Left ventricle myocardium inferior (tissue), 1 donor: ENCODE measurements around the gene PLAC1. TPM values are rescaled to one million over a fixed set of nuclear protein-coding genes. Genes with fewer than 3 reads are reported as not detected.

Experiments used
- DNase-seq: peaks from one replicate; pipeline ENCODE4 v3.0.0-alpha.2; 2020
- H3K27ac ChIP-seq: fragments of 200-600 bp; replicated peaks from 2 replicates; pipeline ENCODE4 v1.8.0; 2021
- H3K27me3 ChIP-seq: fragments of 200-600 bp; 2 replicates; pipeline ENCODE4 v1.8.0; 2021; ENCODE audit warnings: low read depth
- H3K36me3 ChIP-seq: fragments of 200-600 bp; 2 replicates; pipeline ENCODE4 v1.8.0; 2021
- H3K4me1 ChIP-seq: fragments of 200-600 bp; 2 replicates; pipeline ENCODE4 v1.8.0; 2021
- H3K4me3 ChIP-seq: fragments of 200-600 bp; 2 replicates; pipeline ENCODE4 v1.8.0; 2021; ENCODE audit warnings: mild to moderate bottlenecking, moderate library complexity
- H3K9me3 ChIP-seq: fragments of 200-600 bp; replicated peaks from 2 replicates; pipeline ENCODE4 v1.8.0; 2021
- CTCF ChIP-seq: fragments of 200-600 bp; IDR thresholded peaks from 2 replicates; pipeline ENCODE4 v1.8.0; 2021; ENCODE audit warnings: antibody characterized with exemption, mild to moderate bottlenecking, borderline replicate concordance
- intact Hi-C: fragments of 100-400 bp; cut with micrococcal nuclease; formaldehyde crosslinking; loops from one replicate; pipeline ENCODE4 v1.11.0; 2022
- total RNA-seq: library from RNA; stranded (reverse); fragmentation: NEBNext Ultra II Directional; extraction: Animal tissue kit (Norgen Biotek cat#: 25700); gene quantifications from one replicate; pipeline ENCODE4 v1.2.1, GENCODE V29; 2021
- donor health status: DM: no; HTN: yes; CAD: no; lungs with severe emphysema.

PLAC1 gene
- total RNA-seq, 1 donor from 2014 or later, result not detected

- Histone ChIP-seq H3K4me3 (no peak overlapping the region), H3K4me1 (no peaks in the 10 kb centered on the region), H3K36me3 (no peaks in the 10 kb centered on the region), H3K9me3 (no peaks in the 10 kb centered on the region), H3K27ac (no peak overlapping the region), H3K27me3 (no peaks in the 10 kb centered on the region)
- DNase-seq, result no peak
- intact Hi-C loops, result loop anchor here (10.0 kb wide), 1 partner anchor 225 kb away; no protein-coding TSS in a partner anchor
- no peak for TF ChIP-seq CTCF
Observed at GRCh38 chrX:134529481-134529880, 128.8 kb downstream of the PLAC1 start.

GRCh38 chrX:134528960-134529359, 129.3 kb downstream of the PLAC1 start:
- H3K9me3 ChIP-seq, result no peaks in the 10 kb centered on the region
- no peak for TF ChIP-seq CTCF
- H3K36me3 ChIP-seq, result no peaks in the 10 kb centered on the region
- H3K4me3 ChIP-seq, result no peak overlapping the region
- intact Hi-C loops, result loop anchor here (10.0 kb wide), 1 partner anchor 226 kb away; no protein-coding TSS in a partner anchor
- DNase-seq, result no peak
- H3K27me3 ChIP-seq, result no peaks in the 10 kb centered on the region
- no peak overlapping the region for H3K27ac ChIP-seq
- no peaks in the 10 kb centered on the region for H3K4me1 ChIP-seq

- Histone ChIP-seq H3K27ac (no peak overlapping the region), H3K36me3 (no peaks in the 10 kb centered on the region), H3K4me1 (no peaks in the 10 kb centered on the region), H3K9me3 (no peaks in the 10 kb centered on the region), H3K4me3 (no peak overlapping the region), H3K27me3 (no peaks in the 10 kb centered on the region)
- DNase-seq, result no peak
- intact Hi-C loops, result loop anchor here (10.0 kb wide), 1 partner anchor 228 kb away; no protein-coding TSS in a partner anchor
- TF ChIP-seq CTCF, result no peak
Observed at GRCh38 chrX:134526399-134526798, 131.9 kb downstream of the PLAC1 start.

GRCh38 chrX:134525086-134525792, 133.0 kb downstream of the PLAC1 start:
- H3K27me3 ChIP-seq, result no peaks in the 10 kb centered on the region
- no peak overlapping the region for H3K4me3 ChIP-seq
- DNase-seq, result no peak
- H3K36me3 ChIP-seq, result no peaks in the 10 kb centered on the region
- no peaks in the 10 kb centered on the region for H3K9me3 ChIP-seq
- intact Hi-C loops, result loop anchor here (10.0 kb wide), 1 partner anchor 230 kb away; no protein-coding TSS in a partner anchor
- no peaks in the 10 kb centered on the region for H3K4me1 ChIP-seq
- H3K27ac ChIP-seq, result no peak overlapping the region
- TF ChIP-seq CTCF, result no peak

- H3K4me1 ChIP-seq, result no peaks in the 10 kb centered on the region
- no peaks in the 10 kb centered on the region for H3K9me3 ChIP-seq
- H3K4me3 ChIP-seq, result no peak overlapping the region
- TF ChIP-seq CTCF, result no peak
- H3K36me3 ChIP-seq, result no peaks in the 10 kb centered on the region
- no peaks in the 10 kb centered on the region for H3K27me3 ChIP-seq
- H3K27ac ChIP-seq, result no peak overlapping the region
- intact Hi-C loops, result loop anchor here (10.0 kb wide), 1 partner anchor 231 kb away; no protein-coding TSS in a partner anchor
- no peak for DNase-seq
Observed at GRCh38 chrX:134524181-134524580, 134.1 kb downstream of the PLAC1 start.
